A204.1 (cell line): ENCODE results near the gene PARM1.

Experiments
- FAIRE-seq: peaks from 2 replicates; lab custom pipeline; 2012; peaks lifted over from hg19 to GRCh38; lab: Jason Lieb, UNC

PARM1 gene

DNA sequence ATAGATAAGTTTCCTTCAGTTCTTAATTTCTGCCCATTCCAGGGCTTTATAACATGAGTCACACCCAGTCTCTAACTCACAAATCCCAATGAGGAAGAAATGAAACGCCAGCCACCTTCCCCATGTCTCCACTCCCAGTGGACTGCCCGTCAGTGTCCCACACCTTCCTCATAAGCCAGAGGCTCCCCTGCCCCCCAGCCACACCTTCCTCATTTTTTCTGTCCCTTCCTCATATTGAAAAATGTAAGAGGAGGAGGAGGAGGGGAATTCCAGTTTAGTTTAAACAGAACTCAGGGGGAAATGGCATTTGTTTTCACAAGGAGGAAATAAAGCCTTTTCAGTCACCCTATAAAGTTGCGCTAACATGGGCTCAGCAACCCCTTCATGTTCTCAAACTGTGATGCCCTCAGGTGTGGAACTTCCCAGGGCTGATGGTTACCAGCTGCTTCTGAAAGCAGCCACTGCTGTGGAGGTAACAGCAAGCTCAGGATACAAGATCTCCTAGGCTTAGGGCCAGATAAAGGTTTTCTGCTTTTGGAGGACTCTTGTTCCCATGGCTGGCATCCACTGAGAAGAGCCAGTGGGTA lies 97.8 kb downstream of the PARM1 start:
- FAIRE-seq: no peak

DNA sequence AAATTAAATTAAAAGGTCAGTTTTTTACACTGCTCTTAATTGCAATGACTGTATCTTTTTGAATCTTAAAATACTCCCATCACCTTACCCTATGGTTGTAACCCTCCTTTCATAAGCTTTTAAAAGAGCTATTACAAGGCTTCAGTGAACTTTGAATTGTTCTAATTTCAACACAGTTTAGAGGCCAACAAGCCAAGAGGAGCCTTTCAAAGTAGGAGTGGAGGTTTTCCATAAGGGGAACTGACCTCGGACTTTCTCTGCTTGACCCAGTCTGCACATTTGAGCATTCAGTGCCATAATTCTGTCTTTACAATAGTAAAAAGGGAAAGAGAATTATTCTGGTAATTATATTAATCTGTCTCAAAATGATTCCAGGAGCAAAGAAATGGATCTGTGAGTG lies 98.9 kb downstream of the PARM1 start:
- no peak for FAIRE-seq

DNA sequence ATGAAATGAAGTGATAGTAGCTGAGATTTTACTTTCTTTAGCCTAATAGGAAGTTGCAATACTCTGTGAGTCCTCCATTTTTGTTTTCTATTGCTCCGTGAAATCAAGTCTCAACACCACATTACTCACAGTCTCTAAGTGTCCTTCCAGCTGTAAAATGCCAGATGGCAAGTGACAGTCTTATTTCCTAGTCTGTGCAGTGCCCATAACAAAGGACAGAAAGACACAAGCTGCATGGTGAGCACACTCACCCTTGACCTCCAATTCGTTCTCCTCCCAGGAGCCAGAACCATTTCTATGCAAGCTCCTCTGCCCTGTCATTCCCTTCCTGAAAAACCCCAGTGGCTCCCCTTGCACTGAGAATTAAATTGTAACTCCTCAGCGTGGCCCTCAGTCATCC lies 101.6 kb downstream of the PARM1 start:
- FAIRE-seq: no peak

DNA sequence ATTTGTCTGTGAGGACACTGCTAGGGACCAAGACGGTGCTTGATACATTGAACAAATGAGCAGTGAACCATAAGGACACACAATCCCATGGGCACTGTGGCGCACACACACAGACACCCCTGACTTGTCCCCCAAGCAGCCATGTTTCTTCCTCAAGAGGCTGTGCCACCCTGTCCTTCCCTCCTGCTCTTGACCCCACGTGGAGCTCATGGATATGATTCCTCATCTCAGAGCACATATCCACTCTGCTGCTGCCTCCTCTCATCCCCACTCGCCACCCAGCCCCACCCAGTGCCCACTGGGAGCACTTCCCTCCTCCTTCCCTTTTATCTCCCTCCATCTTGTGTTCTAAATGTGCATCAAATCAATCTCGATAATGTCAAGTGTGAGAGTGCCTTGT lies 102.4 kb downstream of the PARM1 start:
- FAIRE-seq: no peak

DNA sequence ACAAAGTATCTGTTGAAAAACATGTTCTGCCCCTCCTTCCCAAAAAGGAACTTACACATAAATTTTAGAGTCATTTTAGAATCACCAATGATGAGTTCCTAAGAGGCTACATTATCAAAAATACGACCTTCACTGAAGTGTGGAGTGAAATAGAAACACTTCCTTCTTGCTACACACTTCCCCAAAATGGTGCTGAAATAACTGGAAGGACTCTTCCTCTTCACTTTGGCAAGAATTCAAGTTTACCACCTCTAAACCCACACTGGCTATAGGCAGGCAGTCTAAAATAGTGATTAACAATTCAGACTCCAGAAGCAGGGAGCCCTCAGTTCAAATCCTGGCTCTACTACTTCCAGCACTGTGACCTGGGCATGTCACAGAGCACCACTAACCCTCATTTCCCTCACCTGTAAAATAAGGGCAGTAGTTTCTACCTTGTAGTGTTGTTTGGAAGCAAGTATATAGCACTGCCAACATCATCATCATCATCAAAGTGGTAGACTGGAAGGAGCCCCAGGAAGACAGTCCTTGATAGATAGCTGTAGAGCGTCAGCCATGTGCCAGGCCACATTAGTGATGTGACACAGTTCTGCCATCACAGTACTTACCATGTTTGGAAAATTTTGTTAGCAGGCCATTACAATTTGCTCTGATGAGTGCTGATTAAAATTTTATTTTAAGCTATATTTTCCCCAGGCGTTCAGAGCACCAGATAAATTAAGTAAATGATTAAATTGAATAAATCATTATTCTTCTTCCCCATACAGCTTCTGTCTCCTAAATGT lies 103.3 kb downstream of the PARM1 start:
- no peak for FAIRE-seq

DNA sequence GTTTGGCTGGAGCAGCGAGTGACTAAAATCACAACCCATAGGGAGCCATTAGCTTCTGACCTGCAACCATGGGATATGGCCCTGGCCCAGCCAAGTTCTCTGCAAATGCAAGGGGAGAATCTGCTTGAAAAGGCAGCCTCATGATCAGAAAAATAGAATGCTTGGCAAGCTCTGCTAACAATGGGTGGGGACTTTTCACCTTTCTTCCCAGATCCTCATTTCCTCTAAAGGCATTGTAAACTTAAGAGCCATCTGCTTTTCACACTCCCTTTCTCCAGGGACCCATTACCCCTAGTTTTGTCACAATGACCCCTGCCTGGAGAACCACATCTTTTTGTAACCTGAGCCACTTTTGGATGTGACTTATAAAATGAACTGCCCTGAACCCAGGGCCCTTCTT lies 104.3 kb downstream of the PARM1 start:
- FAIRE-seq: no peak

DNA sequence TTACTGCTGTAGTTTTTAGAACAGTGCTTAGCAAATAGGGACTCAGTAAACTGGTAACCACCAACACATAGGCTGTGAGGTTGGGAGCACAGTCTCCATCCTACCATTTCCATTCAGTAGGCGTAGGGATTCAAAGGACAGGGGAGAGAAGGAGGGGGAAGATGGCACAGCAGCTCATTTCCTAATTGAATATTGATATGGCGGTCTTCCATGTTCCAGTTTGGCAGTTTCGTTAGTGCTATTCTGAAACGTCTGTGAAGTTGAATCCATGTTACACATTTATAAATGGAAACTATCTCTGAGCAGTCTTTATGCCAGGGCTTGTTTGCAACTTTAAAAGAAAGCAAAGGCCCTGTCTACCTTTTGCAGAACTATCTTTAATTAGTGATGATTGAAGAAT lies 105.5 kb downstream of the PARM1 start:
- no peak for FAIRE-seq

DNA sequence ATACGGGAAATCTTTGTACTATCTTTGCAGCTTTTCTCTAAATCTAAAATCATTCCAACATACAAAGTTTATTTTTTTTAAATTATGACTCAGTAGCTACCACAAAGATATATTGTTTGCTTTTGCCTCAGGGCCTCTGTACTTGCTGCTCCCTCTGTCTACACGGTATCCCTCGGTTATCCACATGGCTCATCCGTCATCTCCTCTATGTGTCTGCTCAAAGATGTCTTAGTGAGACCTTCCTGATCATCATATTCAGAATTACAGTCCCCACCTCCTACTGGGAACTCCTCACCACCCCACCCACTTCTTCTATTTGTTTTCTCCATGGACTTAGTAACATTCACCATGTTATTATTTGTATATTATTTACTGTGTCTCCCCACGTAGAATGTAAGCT lies 107.8 kb downstream of the PARM1 start:
- FAIRE-seq: no peak

DNA sequence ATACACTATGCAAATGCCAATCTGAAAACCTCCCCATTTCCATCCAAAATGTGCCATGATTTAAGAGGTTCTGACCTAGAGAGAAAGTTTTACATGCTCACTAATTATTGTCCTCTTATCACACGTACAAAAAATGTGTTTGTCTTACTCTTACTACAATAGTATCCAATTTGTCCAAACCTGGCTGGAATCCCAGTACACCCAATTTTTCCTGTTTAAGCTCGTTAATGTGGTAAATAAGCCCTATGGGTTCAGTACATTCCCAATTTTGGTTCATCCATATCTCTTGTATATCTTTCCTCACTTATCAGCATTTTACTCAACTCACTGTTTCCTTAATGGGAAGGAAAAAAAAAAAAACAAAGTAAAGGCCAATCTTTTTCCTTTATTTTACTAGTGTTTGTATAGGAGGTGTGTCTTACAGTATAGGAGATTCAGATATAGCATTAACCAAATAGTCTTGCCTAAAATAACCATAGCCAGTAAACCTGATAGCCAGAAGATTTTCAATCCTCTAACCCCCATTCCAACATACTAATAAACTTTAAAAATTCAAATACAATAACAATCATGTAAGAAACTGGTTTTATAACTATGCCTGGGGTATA lies 109.8 kb downstream of the PARM1 start:
- no peak for FAIRE-seq

DNA sequence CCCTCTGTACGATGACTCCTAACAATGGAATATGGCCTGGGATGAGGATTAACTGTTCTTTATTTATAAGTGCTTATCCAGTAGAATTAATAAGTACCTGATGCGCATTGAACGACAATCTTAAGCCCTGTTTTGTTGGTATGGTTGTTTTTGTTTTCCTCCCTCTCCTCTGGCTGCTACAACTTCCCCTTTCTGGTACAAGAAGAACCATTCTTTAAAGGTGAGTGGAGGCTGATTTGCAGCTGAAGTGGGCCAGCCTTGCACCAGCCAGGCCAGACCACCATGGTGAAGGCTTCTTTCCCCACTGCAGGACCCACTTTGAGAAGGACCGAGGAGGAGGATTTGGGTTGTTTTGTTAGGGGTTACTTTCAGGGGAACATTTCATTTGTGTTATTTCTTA lies 113.3 kb downstream of the PARM1 start:
- FAIRE-seq: no peak

DNA sequence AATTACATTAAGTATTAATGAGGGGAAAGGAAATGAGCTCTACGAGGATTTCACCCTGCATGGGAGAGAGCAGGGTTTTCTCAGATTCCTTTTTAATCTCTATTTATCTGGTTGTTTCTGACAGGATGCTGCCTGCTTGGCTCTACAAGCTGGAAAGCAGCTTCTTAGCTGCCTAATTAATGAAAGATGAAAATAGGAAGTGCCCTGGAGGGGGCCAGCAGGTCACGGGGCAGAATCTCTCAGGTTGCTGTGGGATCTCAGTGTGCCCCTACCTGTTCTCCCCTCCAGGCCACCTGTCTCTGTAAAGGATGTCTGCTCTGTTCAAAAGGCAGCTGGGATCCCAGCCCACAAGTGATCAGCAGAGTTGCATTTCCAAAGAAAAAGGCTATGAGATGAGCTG lies 113.7 kb downstream of the PARM1 start:
- FAIRE-seq: no peak

DNA sequence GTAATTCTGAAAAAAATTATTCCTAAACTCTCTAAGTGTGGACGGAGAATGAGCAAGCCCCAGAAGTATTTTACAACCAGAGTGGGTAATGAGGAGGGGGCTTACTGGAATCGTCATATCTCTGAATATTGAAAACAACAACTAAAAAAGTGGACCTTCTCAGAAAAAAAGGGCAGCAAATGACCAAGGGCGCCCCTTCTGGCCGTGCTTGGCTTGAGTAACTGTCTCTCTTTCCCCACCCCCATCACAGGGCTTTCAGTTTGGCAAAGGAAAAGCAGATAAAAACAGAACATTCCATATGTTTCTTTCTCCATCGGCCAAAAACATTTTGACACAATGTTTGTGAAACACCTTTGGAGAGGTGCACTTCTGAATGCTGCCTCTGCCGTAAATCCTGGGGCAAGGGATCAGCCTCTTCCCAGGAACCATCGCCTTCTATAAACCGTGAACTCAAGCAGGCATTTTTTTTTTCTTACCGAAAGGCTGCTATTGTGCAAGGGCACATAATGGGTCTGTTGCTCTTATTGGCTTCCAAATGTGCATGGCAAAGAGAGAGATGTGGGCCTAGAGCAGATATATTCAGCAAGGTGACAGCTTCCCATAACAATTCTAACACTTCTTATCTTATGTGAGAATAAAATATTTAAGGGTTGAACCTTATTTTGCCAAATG lies 115.4 kb downstream of the PARM1 start:
- FAIRE-seq: no peak

DNA sequence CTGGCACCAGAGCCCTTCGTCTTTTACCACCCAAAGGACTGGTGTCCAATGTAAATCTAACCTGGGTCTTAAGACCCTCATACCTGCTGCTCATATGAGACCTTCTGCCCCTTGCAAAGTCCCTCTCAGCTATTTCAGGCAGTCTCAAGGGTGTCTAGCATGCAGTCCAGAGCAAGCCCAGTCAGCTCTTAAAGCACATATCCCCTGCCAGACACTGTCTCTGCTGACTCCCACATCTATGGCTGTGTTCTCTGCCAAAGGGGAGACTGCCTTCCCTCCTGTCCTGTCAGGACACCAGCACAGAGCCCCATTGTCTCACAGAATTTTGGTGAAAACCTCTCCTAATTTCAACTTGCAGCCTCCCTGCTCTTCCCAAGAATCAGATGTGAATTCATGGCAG lies 118.5 kb downstream of the PARM1 start:
- FAIRE-seq: no peak

DNA sequence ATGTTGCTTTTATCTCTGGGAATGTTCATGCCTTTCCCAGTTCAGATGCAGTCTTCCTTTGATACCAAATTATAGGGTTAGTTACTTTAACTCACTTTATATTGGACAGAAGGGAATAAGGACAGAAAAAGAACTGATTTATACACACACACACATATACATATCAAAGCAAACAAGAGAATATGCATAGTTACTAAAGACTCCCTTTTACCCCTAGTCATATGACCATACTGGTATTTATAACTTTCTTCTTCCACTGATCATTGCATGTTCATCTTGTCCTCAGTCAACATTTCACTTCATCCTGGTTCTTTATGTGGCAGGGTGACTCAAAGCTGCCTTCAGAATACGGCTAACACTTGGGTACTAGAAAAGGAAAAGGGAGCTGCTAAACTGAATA lies 120.4 kb downstream of the PARM1 start:
- FAIRE-seq: no peak

DNA sequence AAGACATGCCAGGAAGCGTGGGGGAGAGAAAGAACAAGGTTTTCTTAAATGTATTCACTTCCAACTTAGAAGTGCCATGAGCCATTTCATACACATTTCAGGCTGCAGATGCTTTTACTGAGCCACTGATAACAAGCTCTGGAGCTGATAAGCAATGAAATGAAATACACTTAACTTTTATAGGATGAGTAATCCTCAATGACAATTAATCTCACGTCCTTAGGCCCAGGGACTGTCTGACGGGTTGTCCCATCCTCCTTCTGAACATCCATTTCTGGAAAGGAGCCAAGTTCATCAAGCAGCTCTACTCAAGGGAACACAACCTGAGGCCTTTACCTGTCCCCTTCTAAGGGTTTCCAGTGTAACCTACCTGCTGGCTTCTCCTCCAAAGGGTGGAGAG lies 121.2 kb downstream of the PARM1 start:
- FAIRE-seq: no peak

DNA sequence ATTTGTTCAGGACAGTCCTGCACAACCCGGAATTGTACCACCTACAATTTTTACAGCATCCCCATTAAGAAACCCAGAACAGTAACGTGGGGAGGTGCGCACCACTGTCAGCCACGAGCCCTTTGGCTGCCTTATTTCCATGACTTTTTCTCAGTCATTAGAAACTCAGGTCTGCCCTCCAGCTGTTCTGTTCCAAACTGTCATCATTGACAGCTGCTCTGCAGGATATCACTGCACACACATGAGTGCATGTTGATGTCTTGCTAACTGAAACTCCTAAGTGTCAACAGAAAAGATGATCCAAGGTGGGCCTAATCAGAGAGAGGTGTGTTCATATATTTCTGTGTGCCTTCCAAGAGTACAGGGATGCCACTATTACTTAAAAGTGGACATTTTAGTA lies 123.4 kb downstream of the PARM1 start:
- no peak for FAIRE-seq

DNA sequence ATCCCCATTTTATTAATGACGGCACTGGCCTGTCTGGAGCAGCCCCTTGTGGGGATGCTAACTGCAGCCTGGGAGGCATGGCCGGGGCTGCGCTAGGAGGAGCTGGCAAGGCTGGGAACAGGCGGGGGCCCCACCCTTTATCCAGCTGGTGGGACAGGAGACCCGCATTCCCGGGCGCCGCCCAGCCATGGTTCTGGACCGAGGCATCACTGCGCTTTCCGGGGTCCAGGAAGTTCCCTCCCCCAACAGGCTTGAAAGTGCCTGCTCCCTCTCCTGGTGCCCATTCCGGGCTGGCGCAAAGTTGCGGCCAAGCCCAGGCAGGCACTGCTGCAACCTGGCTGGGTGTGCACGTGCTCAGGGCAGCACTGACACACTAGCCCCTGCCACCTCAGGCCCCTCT lies 124.5 kb downstream of the PARM1 start:
- no peak for FAIRE-seq

DNA sequence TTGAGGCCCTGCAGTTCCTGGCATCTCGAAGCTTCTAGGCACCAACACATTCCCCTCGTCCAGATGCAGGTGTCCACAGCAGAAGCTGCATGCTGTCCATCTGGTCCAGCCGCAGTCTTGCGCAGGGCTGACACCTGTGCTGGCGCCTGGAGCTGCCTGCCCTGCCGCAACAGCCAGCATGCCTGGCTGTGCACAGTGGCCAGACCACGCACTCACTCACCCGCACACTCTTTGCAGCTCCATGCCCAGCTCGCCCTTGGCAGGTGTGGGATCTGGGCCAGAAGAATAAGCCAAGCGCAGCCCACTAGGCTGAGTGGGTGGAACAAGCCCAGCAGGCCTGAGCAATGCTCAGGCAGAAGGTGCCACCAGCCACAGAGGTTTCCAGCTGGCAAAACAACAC lies 125.6 kb downstream of the PARM1 start:
- no peak for FAIRE-seq

DNA sequence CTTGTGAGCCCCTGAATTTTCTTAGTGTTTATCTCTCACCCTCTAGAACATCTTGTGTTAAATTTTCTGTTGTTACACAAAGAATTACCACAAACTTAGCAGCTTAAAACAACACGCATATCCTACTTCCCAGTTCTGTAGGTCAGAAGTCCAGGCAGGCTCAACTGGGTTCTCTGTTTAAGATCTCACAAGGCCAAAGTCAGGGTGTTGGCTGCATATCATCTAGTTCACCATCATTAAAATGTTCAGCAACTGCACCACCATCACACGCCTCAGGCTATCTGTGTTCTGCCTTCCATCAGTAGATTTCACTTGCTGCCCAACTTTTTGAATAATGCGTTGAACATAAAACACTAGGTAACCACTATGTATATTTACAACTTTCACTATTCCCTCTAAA lies 130.5 kb downstream of the PARM1 start:
- no peak for FAIRE-seq

DNA sequence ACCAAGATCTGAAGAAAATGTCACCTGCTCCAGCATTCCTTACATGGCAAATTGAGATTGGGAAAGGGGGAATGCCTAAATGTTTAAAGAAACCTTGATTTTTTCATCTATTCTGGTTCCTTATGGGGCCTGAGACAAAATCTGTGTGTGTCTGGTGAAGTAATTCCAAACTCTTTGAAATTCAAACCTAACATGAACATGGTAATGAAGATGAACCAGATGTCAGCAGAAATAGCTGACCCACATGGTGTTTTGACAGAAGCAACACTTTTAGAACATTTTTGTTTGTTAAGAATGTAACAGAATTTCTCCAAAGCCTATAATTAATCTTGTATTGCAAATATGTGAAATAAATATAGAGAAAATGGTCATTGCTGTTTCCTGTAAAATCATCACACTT lies 133.0 kb downstream of the PARM1 start:
- FAIRE-seq: no peak

DNA sequence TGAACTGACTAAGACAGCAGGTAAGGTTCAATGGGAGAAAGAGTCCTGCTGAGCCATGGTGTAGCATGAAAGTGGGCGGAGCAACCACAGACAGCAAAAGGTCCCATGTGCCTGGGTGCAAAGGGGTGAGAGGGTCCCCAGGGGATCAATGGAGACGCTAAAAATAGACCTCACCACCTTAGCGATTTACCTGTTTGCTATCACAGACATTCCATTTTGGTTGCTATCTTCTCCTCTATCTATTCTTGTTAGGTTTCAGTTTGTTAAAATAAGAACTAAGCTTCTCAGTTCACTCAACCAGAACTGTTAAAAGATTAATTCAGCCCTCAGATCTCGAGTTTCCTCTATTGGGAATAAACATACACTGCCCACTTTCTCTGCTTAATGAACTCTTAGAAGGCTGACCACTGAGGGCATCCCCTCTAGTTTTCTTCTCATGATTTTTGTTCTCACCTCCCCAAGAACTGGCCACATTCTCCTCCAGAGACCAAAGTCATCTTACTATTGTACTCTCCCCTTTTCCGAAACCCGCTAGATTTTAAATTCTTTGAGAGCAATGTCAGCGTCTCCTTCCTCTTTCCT lies 136.7 kb downstream of the PARM1 start:
- no peak for FAIRE-seq

DNA sequence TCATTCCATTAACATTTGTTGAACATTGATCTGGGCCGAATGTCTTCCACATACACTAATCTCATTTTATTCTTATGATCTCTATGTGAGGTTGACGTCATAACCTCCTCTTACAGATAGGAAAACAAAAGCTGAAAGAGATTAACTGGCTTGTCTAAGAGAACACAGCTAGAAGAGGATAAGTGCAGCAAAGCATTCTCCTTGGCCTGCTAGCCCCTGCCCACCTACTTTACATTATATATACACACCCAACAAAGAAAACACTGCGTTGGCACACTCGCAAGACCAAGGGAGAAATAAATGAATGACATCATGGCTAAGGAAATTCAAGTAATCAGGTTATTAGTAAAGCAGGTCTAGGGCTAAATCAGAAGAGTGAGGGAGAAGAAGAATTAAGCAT lies 138.4 kb downstream of the PARM1 start:
- FAIRE-seq: no peak

DNA sequence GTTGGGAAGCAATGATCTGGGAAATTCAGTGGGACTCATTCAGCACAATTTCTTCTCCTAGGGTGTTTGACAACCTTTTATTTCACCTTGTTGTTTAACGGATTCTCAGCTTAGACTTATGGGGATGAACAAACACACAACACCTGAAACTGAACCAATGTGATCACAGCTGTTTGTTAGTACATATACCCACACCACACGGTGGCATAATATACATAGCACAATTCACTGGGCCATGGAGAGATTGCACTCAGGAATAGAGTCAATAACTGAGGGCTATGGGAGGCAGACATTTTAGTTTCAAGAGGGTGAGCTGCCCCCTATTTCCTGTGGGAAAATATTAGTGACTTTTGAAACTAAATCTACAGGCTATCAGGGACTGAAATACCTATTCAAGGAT lies 148.0 kb downstream of the PARM1 start:
- no peak for FAIRE-seq
